Stimulated activated CD4-positive, alpha-beta T cell treated with anti-CD3 and anti-CD28 coated beads, Interleukin-15, amount 100 ng/mL, for 24 hours (primary cell): ENCODE results near the gene CFAP45.

ENCODE experiments used
- DNase-seq: peaks from one replicate; pipeline ENCODE4 v3.0.0-alpha.2; 2020

The CFAP45 gene

GRCh38 chr1:159935719-159936272 lies 35.8 kb upstream of the CFAP45 start:
- no peak for DNase-seq

GRCh38 chr1:159935305-159935704 lies 35.3 kb upstream of the CFAP45 start:
- DNase-seq, result no peak

GRCh38 chr1:159934136-159935039 lies 34.4 kb upstream of the CFAP45 start:
- DNase-seq, result no peak

GRCh38 chr1:159933347-159933746 lies 33.4 kb upstream of the CFAP45 start:
- no peak for DNase-seq

- no peak for DNase-seq
These were observed 32.6 kb upstream of the CFAP45 start for GRCh38 chr1:159932296-159933285.

- no peak for DNase-seq
These were observed 31.8 kb upstream of the CFAP45 start for GRCh38 chr1:159931795-159932173.

- DNase-seq, result no peak
These were observed 31.3 kb upstream of the CFAP45 start for GRCh38 chr1:159931101-159931794.

GRCh38 chr1:159930634-159931033 lies 30.7 kb upstream of the CFAP45 start:
- DNase-seq, result no peak

GRCh38 chr1:159930216-159930615 lies 30.3 kb upstream of the CFAP45 start:
- no peak for DNase-seq

- no peak for DNase-seq
These were observed 29.4 kb upstream of the CFAP45 start for GRCh38 chr1:159929155-159930051.

- no peak for DNase-seq
These were observed 28.6 kb upstream of the CFAP45 start for GRCh38 chr1:159928491-159929050.

GRCh38 chr1:159927849-159928431 lies 28.0 kb upstream of the CFAP45 start:
- DNase-seq, result no peak

GRCh38 chr1:159927211-159927848 lies 27.4 kb upstream of the CFAP45 start:
- DNase-seq, result no peak

GRCh38 chr1:159925719-159926078 lies 25.7 kb upstream of the CFAP45 start:
- DNase-seq, result peak; percentile 54

- peak; percentile 95 for DNase-seq
These were observed 25.1 kb upstream of the CFAP45 start, which contains the start of gene TAGLN2 for GRCh38 chr1:159924791-159925718. TSS of gene TAGLN2 (minus strand) at chr1:159925507. CDS start at chr1:159920509, 4,998 bp downstream.

GRCh38 chr1:159924025-159924790 lies 24.2 kb upstream of the CFAP45 start:
- DNase-seq, result peak; percentile 74

- DNase-seq, result peak; percentile 79
These were observed 23.4 kb upstream of the CFAP45 start for GRCh38 chr1:159923203-159924024.
